H9 (cell line): ENCODE data around the gene C20orf202. TPM values are rescaled to one million over a fixed set of nuclear protein-coding genes. Genes with fewer than 3 reads are reported as not detected.

ENCODE experiments used
- DNase-seq: peaks from one replicate; pipeline ENCODE4 v3.0.0-alpha.2; 2017
- H2AFZ ChIP-seq: one replicate; pipeline ENCODE4 v1.6.1; 2013; ENCODE audit warnings: mild to moderate bottlenecking, low read length, control low read depth, moderate library complexity
- H2AK5ac ChIP-seq: 2 replicates; pipeline ENCODE4 v1.6.1; 2013; ENCODE audit warnings: low read length, control low read depth, mixed read lengths; ENCODE audit not compliant: insufficient read length
- H2BK120ac ChIP-seq: one replicate; pipeline ENCODE4 v1.6.1; 2013; ENCODE audit warnings: low read depth, mild to moderate bottlenecking, low read length, control low read depth, inconsistent platforms; ENCODE audit not compliant: poor library complexity, severe bottlenecking
- H2BK12ac ChIP-seq: 2 replicates; pipeline ENCODE4 v1.6.1; 2013; ENCODE audit warnings: low read length, control low read depth, mixed read lengths, low read depth; ENCODE audit not compliant: insufficient read length
- H2BK15ac ChIP-seq: 2 replicates; pipeline ENCODE4 v1.6.1; 2013; ENCODE audit warnings: low read depth, low read length, control low read depth
- H2BK20ac ChIP-seq: one replicate; pipeline ENCODE4 v1.6.1; 2013; ENCODE audit warnings: low read depth, mild to moderate bottlenecking, low read length, control low read depth, inconsistent platforms; ENCODE audit not compliant: poor library complexity, severe bottlenecking
- H2BK5ac ChIP-seq: 2 replicates; pipeline ENCODE4 v1.6.1; 2013; ENCODE audit warnings: low read length, control low read depth, mixed read lengths; ENCODE audit not compliant: insufficient read length
- H3K14ac ChIP-seq: 2 replicates; pipeline ENCODE4 v1.6.1; 2013; ENCODE audit warnings: low read length, control low read depth; ENCODE audit not compliant: insufficient read depth
- H3K18ac ChIP-seq: 2 replicates; pipeline ENCODE4 v1.6.1; 2013; ENCODE audit warnings: low read depth, mild to moderate bottlenecking, mixed read lengths, low read length, control low read depth; ENCODE audit not compliant: insufficient read length
- H3K23ac ChIP-seq: 2 replicates; pipeline ENCODE4 v1.6.1; 2013; ENCODE audit warnings: low read length, control low read depth, mixed read lengths, low read depth; ENCODE audit not compliant: insufficient read length
- H3K23me2 ChIP-seq: 2 replicates; pipeline ENCODE4 v1.6.1; 2013; ENCODE audit warnings: low read depth, mild to moderate bottlenecking, mixed read lengths, low read length, control low read depth; ENCODE audit not compliant: insufficient read length, poor library complexity, severe bottlenecking
- H3K27ac ChIP-seq: 2 replicates; pipeline ENCODE4 v1.5.1; 2013; ENCODE audit warnings: low read length, control low read depth, mixed read lengths, low read depth; ENCODE audit not compliant: insufficient read length
- H3K27me3 ChIP-seq: 2 replicates; pipeline ENCODE4 v1.6.1; 2013; ENCODE audit warnings: low read length, control low read depth, inconsistent platforms; ENCODE audit not compliant: insufficient read depth
- H3K4ac ChIP-seq: 2 replicates; pipeline ENCODE4 v1.6.1; 2013; ENCODE audit warnings: low read depth, mild to moderate bottlenecking, control low read depth, inconsistent platforms, low read length, moderate library complexity
- H3K4me1 ChIP-seq: 2 replicates; pipeline ENCODE4 v1.6.1; 2013; ENCODE audit warnings: low read length, control low read depth, inconsistent platforms; ENCODE audit not compliant: insufficient read depth
- H3K4me2 ChIP-seq: 2 replicates; pipeline ENCODE4 v1.6.1; 2013; ENCODE audit warnings: low read length, control low read depth, mixed read lengths; ENCODE audit not compliant: insufficient read length, insufficient read depth
- H3K56ac ChIP-seq: 2 replicates; pipeline ENCODE4 v1.6.1; 2013; ENCODE audit warnings: low read depth, mild to moderate bottlenecking, mixed read lengths, low read length, control low read depth; ENCODE audit not compliant: insufficient read length
- H3K79me1 ChIP-seq: 2 replicates; pipeline ENCODE4 v1.6.1; 2013; ENCODE audit warnings: low read depth, mild to moderate bottlenecking, moderate library complexity, low read length, control low read depth, inconsistent platforms; ENCODE audit not compliant: insufficient read depth, poor library complexity, severe bottlenecking
- H3K79me2 ChIP-seq: 2 replicates; pipeline ENCODE4 v1.6.1; 2013; ENCODE audit warnings: low read length, control low read depth, inconsistent platforms; ENCODE audit not compliant: insufficient read depth
- H3K9ac ChIP-seq: 2 replicates; pipeline ENCODE4 v1.6.1; 2013; ENCODE audit warnings: low read length, control low read depth, mixed read lengths; ENCODE audit not compliant: insufficient read length; ENCODE audit errors: extremely low read depth
- H3K9me3 ChIP-seq: one replicate; pipeline ENCODE4 v1.6.1; 2013; ENCODE audit warnings: low read depth, low read length, inconsistent platforms; ENCODE audit not compliant: control insufficient read depth
- H3T11ph ChIP-seq: one replicate; pipeline ENCODE4 v1.6.1; 2013; ENCODE audit warnings: mild to moderate bottlenecking, low read length, control low read depth, inconsistent platforms
- H4K20me1 ChIP-seq: one replicate; pipeline ENCODE4 v1.6.1; 2013; ENCODE audit not compliant: control insufficient read depth, insufficient read length, insufficient read depth
- H4K5ac ChIP-seq: 2 replicates; pipeline ENCODE4 v1.6.1; 2013; ENCODE audit warnings: low read depth, mild to moderate bottlenecking, mixed read lengths, low read length, control low read depth; ENCODE audit not compliant: insufficient read length
- H4K8ac ChIP-seq: replicated peaks from 2 replicates; pipeline ENCODE4 v1.6.1; 2013; ENCODE audit warnings: low read length, control low read depth, mixed read lengths, low read depth; ENCODE audit not compliant: insufficient read length
- H4K91ac ChIP-seq: 2 replicates; pipeline ENCODE4 v1.6.1; 2013; ENCODE audit warnings: low read depth, mild to moderate bottlenecking, moderate library complexity, mixed read lengths, low read length, control low read depth; ENCODE audit not compliant: insufficient read length
- H3K27ac Mint-ChIP-seq, 3 experiments: 2 replicates in 2 of 3; 3 replicates in 1 of 3; pipeline ENCODE4 v1.8.0; 2020 to 2021; ENCODE audit warnings: mixed read lengths in 3 of 3, mild to moderate bottlenecking in 1 of 3, moderate library complexity in 1 of 3
- H3K27me3 Mint-ChIP-seq: 2 replicates; pipeline ENCODE4 v1.8.0; 2021; ENCODE audit warnings: low read depth, mild to moderate bottlenecking, moderate library complexity, mixed read lengths
- H3K36me3 Mint-ChIP-seq, 3 experiments: 2 replicates in 2 of 3; 3 replicates in 1 of 3; pipeline ENCODE4 v1.8.0; 2020 to 2021; ENCODE audit warnings: low read depth in 3 of 3, mixed read lengths in 3 of 3; ENCODE audit not compliant: insufficient read depth in 1 of 3
- H3K4me1 Mint-ChIP-seq, 2 experiments: 2 replicates each; pipeline ENCODE4 v1.8.0; 2020; ENCODE audit warnings: mixed read lengths in 2 of 2
- H3K4me3 Mint-ChIP-seq, 2 experiments: 2 replicates in 1 of 2; 3 replicates in 1 of 2; pipeline ENCODE4 v1.8.0; 2020 to 2021; ENCODE audit warnings: mild to moderate bottlenecking in 2 of 2, mixed read lengths in 2 of 2, moderate library complexity in 1 of 2
- H3K9me3 Mint-ChIP-seq, 2 experiments: 2 replicates in 1 of 2; 3 replicates in 1 of 2; pipeline ENCODE4 v1.8.0; 2020; ENCODE audit warnings: mild to moderate bottlenecking in 2 of 2, mixed read lengths in 2 of 2, moderate library complexity in 1 of 2
- CTCF ChIP-seq: fragments of 200-600 bp; sonication (generic); conservative IDR thresholded peaks from 3 replicates; pipeline ENCODE4 v1.8.0; 2021; ENCODE audit warnings: antibody characterized with exemption, mild to moderate bottlenecking
- WGBS: extraction: QIAGEN DNeasy Blood & Tissue Kit; methylation state at CpG from one replicate; pipeline ENCODE4 v1.1.7; 2013; ENCODE audit warnings: missing lambda C conversion rate, low lambda C conversion rate, mixed read lengths; ENCODE audit not compliant: insufficient read length; ENCODE audit errors: extremely low coverage; 5-methylcytosine and 5-hydroxymethylcytosine counted together
- total RNA-seq: library from RNA; stranded (reverse); gene quantifications from 2 replicates; pipeline ENCODE4 v1.2.1, GENCODE V29; 2021

The C20orf202 gene
- total RNA-seq, 1 experiment from 2014 or later, result 0.13 TPM

DNA sequence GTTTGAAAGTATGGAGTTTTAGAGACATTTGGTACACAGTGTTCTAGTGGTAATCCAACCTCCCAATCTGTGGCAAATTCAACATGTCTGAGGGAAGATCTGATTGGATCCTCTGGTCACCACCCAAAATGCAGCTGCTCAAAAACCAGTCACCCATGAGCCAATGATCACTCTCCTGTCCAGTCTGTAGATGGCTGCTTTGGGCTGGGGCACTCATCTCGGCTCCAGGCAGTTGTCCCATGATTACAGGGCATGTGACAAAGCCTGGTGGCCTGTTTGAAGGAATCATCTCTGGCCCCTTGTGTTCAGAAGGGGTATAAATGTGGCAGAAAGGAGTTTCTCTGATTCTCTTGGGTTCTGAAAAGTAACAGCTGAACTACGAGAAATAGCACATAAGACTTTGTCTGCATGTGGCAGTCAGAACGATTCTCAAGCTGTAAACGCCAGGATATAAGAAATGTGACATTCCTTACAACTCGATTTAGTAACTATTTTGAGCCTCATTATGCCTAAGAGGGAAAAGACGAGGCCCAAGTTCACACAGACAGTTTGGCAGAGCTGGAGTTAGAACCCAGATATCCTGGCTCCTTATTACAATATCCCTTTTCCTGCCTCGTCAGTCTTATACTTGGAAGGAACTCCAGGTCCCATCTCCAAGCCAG lies 3.9 kb upstream of the C20orf202 start:
- no peaks in the 10 kb centered on the region for H3K9me3 ChIP-seq

More for the DNA sequence above, 3.9 kb upstream of the C20orf202 start:
- no peak overlapping the region for H3K23ac ChIP-seq
- no peaks in the 10 kb centered on the region for H4K20me1 ChIP-seq
- H2BK5ac ChIP-seq, result no peak overlapping the region
- no peak overlapping the region for H3K4ac ChIP-seq
- TF ChIP-seq CTCF, result no peak
- no peaks in the 10 kb centered on the region for H3K4me1 ChIP-seq
- H3K23me2 ChIP-seq, result no peaks in the 10 kb centered on the region
- Mint-ChIP-seq H3K36me3 (no peaks in the 10 kb centered on the region), H3K27me3 (peaks cover 21% of the 10 kb centered on the region), H3K9me3 (peaks cover 0 to 3% of the 10 kb centered on the region in 2 experiments; a peak in 1 of 5 replicates), H3K27ac (no peak overlapping the region), H3K4me1 (no peaks in the 10 kb centered on the region; a peak in 1 of 4 replicates), H3K4me3 (no peak overlapping the region)
- H4K5ac ChIP-seq, result no peak overlapping the region
- H2BK20ac ChIP-seq, result no peak overlapping the region
- H2BK15ac ChIP-seq, result no peak overlapping the region
- no peak overlapping the region for H2BK120ac ChIP-seq
- no peak overlapping the region for H3K27ac ChIP-seq
- H3K18ac ChIP-seq, result no peak overlapping the region
- no peaks in the 10 kb centered on the region for H3K79me1 ChIP-seq
- H2BK12ac ChIP-seq, result no peak overlapping the region
- H3K56ac ChIP-seq, result no peak overlapping the region
- H3K79me2 ChIP-seq, result no peaks in the 10 kb centered on the region
- DNase-seq, result no peak
- no peak overlapping the region for H2AFZ ChIP-seq
- H3K4me2 ChIP-seq, result no peak overlapping the region
- H3K27me3 ChIP-seq, result peaks cover 3% of the 10 kb centered on the region; the same call in 1 of the 2 replicates
- no peak overlapping the region for H2AK5ac ChIP-seq
- no peak overlapping the region for H3K9ac ChIP-seq
- no CpG with 5 or more reads among the region's 7 CpGs for WGBS
- H4K91ac ChIP-seq, result no peak overlapping the region
- H3K14ac ChIP-seq, result no peak overlapping the region
- no peak overlapping the region for H3T11ph ChIP-seq
- no peak overlapping the region for H4K8ac ChIP-seq
